SK-N-SH (cell line): ENCODE results near the gene HAND1. TPM values are rescaled to one million over a fixed set of nuclear protein-coding genes. Genes with fewer than 3 reads are reported as not detected.

Experiments
- CTCF ChIA-PET: fragments of 300-600, 350-600 bp; formaldehyde crosslinking; extraction: SDS; loops from one replicate; lab custom pipeline; 2021; lab: Yijun Ruan, JAX
- POLR2A ChIA-PET: fragments of 350-600 bp; sonication (Branson Sonifier 250); formaldehyde crosslinking; extraction: SDS; loops from one replicate; lab custom pipeline; 2020; ENCODE audit warnings: antibody characterized with exemption, inconsistent platforms; lab: Yijun Ruan, JAX
- DNase-seq: peaks from one replicate; pipeline ENCODE4 v3.0.0; 2012
- H2AFZ ChIP-seq: fragments of 200-600 bp; sonication (generic); 2 replicates; pipeline ENCODE4 v1.8.1; 2016; ENCODE audit warnings: antibody characterized with exemption, mild to moderate bottlenecking, low read depth
- H3F3A ChIP-seq: fragments of 200-600 bp; sonication (generic); replicated peaks from 2 replicates; pipeline ENCODE3; 2016; ENCODE audit warnings: antibody characterized with exemption, mild to moderate bottlenecking; ENCODE audit not compliant: insufficient read depth
- H3K27ac ChIP-seq, 2 experiments: fragments of 200-500 bp in 1 of 2; fragments of 200-600 bp in 1 of 2; sonication (Bioruptor generic) in 1 of 2; sonication (generic), shearing (Covaris generic) in 1 of 2; 2 replicates each; pipeline versions ENCODE4 v1.5.1 to v1.6.1; 2014 to 2016; ENCODE audit warnings: low read depth in 2 of 2, inconsistent platforms in 1 of 2, low read length in 1 of 2, mild to moderate bottlenecking in 1 of 2, mixed read lengths in 1 of 2
- H3K27me3 ChIP-seq: fragments of 200-600 bp; sonication (generic), shearing (Covaris generic); 2 replicates; pipeline ENCODE4 v1.6.1; 2016; ENCODE audit warnings: mixed run types; ENCODE audit not compliant: insufficient read depth
- H3K36me3 ChIP-seq, 2 experiments: fragments of 200-500 bp in 1 of 2; fragments of 200-600 bp in 1 of 2; sonication (Bioruptor generic) in 1 of 2; sonication (generic) in 1 of 2; replicated peaks in 1 of 2; 2 replicates each; pipeline versions ENCODE3 to v1.5.1; 2014 to 2016; ENCODE audit warnings: low read length in 1 of 2, mild to moderate bottlenecking in 1 of 2; ENCODE audit not compliant: insufficient read depth in 2 of 2, control insufficient read depth in 1 of 2
- H3K4me1 ChIP-seq, 2 experiments: fragments of 200-500 bp in 1 of 2; fragments of 200-600 bp in 1 of 2; sonication (Bioruptor generic) in 1 of 2; sonication (generic), shearing (Covaris generic) in 1 of 2; 2 replicates each; pipeline versions ENCODE4 v1.5.1 to v1.6.1; 2014 to 2016; ENCODE audit warnings: low read depth in 1 of 2, low read length in 1 of 2, mixed run types in 1 of 2; ENCODE audit not compliant: insufficient read depth in 2 of 2, control insufficient read depth in 1 of 2
- H3K4me2 ChIP-seq: fragments of 200-600 bp; sonication (generic), shearing (Covaris generic); 2 replicates; pipeline ENCODE4 v1.6.1; 2017; ENCODE audit warnings: mixed run types
- H3K4me3 ChIP-seq, 2 experiments: fragments of 200-500 bp in 1 of 2; fragments of 200-600 bp in 1 of 2; sonication (Bioruptor generic) in 1 of 2; sonication (generic), shearing (Covaris generic) in 1 of 2; 2 replicates each; pipeline versions ENCODE4 v1.5.1 to v1.8.1; 2014 to 2016; ENCODE audit warnings: low read depth in 2 of 2, inconsistent platforms in 1 of 2, low read length in 1 of 2, mild to moderate bottlenecking in 1 of 2, mixed read lengths in 1 of 2, moderate library complexity in 1 of 2
- H3K79me2 ChIP-seq: fragments of 200-600 bp; sonication (generic); 2 replicates; pipeline ENCODE4 v1.8.1; 2017; ENCODE audit warnings: mild to moderate bottlenecking; ENCODE audit not compliant: insufficient read depth
- H3K9ac ChIP-seq: fragments of 200-600 bp; sonication (generic); 2 replicates; pipeline ENCODE4 v1.6.1; 2017; ENCODE audit warnings: mixed run types
- H3K9me2 ChIP-seq: fragments of 200-600 bp; sonication (generic); 2 replicates; pipeline ENCODE4 v1.6.1; 2017; ENCODE audit warnings: mixed run types
- H3K9me3 ChIP-seq: fragments of 200-600 bp; sonication (generic); 2 replicates; pipeline ENCODE4 v1.6.1; 2017; ENCODE audit warnings: mixed run types, mild to moderate bottlenecking, moderate library complexity
- H4K20me1 ChIP-seq: fragments of 200-600 bp; sonication (generic); 2 replicates; pipeline ENCODE4 v1.6.1; 2017; ENCODE audit warnings: mild to moderate bottlenecking, mixed run types; ENCODE audit not compliant: insufficient read depth
- ELF1 ChIP-seq: IDR thresholded peaks from 2 replicates; pipeline ENCODE4 v1.4.0; 2012
- EZH2phosphoT487 ChIP-seq: fragments of 200-600 bp; sonication (generic); IDR thresholded peaks from 2 replicates; pipeline ENCODE4 v1.6.1; 2017; ENCODE audit warnings: low read depth, mixed run types, mild to moderate bottlenecking, antibody characterized with exemption, moderate library complexity, borderline replicate concordance
- FOXM1 ChIP-seq: IDR thresholded peaks from 2 replicates; pipeline ENCODE4 v1.4.0; 2012; ENCODE audit warnings: low read depth, mild to moderate bottlenecking
- GATA2 ChIP-seq: sonication (generic); formaldehyde crosslinking; IDR thresholded peaks from 2 replicates; pipeline ENCODE4 v1.5.0; 2020; ENCODE audit warnings: mild to moderate bottlenecking, missing genetic modification reagents
- MXI1 ChIP-seq: IDR thresholded peaks from 2 replicates; pipeline ENCODE4 v1.6.1; 2012; ENCODE audit warnings: mild to moderate bottlenecking, low read depth, low read length, improper control_type of control experiment
- NFIC ChIP-seq: IDR thresholded peaks from 2 replicates; pipeline ENCODE4 v1.4.0; 2012; ENCODE audit warnings: borderline replicate concordance
- RCOR1 ChIP-seq: fragments of 150-350 bp; IDR thresholded peaks from 2 replicates; pipeline ENCODE4 v1.6.1; 2017; ENCODE audit warnings: antibody characterized with exemption, low read length
- RFX5 ChIP-seq: IDR thresholded peaks from 2 replicates; pipeline ENCODE4 v1.6.1; 2012; ENCODE audit warnings: mild to moderate bottlenecking, improper control_type of control experiment, low read length
- RXRA ChIP-seq: IDR thresholded peaks from 2 replicates; pipeline ENCODE4 v1.4.0; 2012; ENCODE audit warnings: low read depth, mild to moderate bottlenecking, borderline replicate concordance
- SMC3 ChIP-seq: IDR thresholded peaks from 2 replicates; pipeline ENCODE4 v1.6.1; 2012; ENCODE audit warnings: low read depth, low read length, improper control_type of control experiment
- TCF12 ChIP-seq: IDR thresholded peaks from 2 replicates; pipeline ENCODE4 v1.4.0; 2012
- TEAD4 ChIP-seq: IDR thresholded peaks from 2 replicates; pipeline ENCODE4 v1.4.0; 2012; ENCODE audit warnings: mild to moderate bottlenecking, borderline replicate concordance; ENCODE audit not compliant: insufficient read depth
- WGBS: methylation state at CpG from one replicate; pipeline ENCODE4 v1.1.6; 2017; ENCODE audit warnings: low lambda C conversion rate; 5-methylcytosine and 5-hydroxymethylcytosine counted together
- polyA plus RNA-seq, 3 experiments: library from polyadenylated mRNA; depleted of rRNA; stranded (reverse); fragments of >200 nt; gene quantifications; 2 replicates each; pipeline ENCODE4 v1.2.3, GENCODE V29; 2012
- TF ChIP-seq, protein P1 (sequence below): IDR thresholded peaks from 2 replicates; pipeline ENCODE4 v1.4.0; 2012; ENCODE audit warnings: low read depth, borderline replicate concordance
- TF ChIP-seq, protein P2 (sequence below): IDR thresholded peaks from 2 replicates; pipeline ENCODE4; 2012
- TF ChIP-seq, protein P3 (sequence below): IDR thresholded peaks from 2 replicates; pipeline ENCODE4 v1.4.0; 2012; ENCODE audit warnings: low read depth
- TF ChIP-seq, protein P4 (sequence below): fragments of 150-350 bp; IDR thresholded peaks from 2 replicates; pipeline ENCODE4 v1.6.1; 2016; ENCODE audit warnings: mild to moderate bottlenecking, low read depth, low read length

Gene HAND1
- polyA plus RNA-seq, 1 of the 3 experiments (the other 2 are of a cell fraction): 1.1 TPM

DNA sequence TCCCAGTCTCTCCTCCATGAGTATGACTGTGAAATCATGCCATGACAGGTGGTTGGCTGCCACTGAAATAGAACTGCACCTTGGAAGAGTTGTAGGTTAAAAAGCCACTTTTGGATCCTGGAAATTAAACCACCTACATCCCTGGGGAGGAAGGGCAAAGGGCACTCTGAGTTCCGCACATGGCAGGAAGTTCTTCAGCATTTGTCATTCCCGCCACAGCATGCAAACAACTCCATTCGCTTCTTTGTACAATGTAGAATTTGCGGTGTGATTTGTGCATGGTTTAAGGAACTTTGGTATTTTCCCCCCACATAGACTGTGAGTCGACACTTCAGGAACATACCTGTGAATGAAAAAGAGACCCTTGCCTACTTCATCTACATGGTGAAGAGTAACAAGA lies 22.4 kb downstream of the HAND1 start (continued):
- TF ChIP-seq NFIC: no peak
- TF ChIP-seq FOXM1: no peak
- no peak for TF ChIP-seq EZH2phosphoT487
- no peak for TF ChIP-seq ELF1
- no peak for TF ChIP-seq GATA2 (CRISPR knock-in tag)
- TF ChIP-seq, protein P1, sequence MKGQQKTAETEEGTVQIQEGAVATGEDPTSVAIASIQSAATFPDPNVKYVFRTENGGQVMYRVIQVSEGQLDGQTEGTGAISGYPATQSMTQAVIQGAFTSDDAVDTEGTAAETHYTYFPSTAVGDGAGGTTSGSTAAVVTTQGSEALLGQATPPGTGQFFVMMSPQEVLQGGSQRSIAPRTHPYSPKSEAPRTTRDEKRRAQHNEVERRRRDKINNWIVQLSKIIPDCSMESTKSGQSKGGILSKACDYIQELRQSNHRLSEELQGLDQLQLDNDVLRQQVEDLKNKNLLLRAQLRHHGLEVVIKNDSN: no peak
- no peak for TF ChIP-seq TCF12
- no peak for TF ChIP-seq RFX5
- TF ChIP-seq TEAD4: no peak

DNA sequence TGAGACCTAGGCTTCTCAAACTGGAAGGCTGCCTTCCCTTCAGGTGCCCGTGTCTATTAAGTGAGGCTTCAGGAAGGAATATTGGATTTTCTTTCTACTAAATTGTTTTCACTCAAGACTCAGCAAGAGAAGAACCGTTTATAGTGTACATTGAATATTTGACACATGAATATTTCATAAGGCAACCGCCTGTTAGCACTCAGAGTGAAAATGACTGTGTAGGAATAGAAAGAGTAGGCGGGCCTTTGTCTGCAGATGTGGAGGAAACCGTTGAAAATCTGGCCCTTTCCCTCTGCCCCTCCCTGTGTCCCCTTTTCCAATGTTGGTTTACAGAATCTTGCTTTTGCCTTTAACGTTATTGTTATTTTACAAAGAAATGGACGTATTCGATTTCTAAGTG lies 26.1 kb downstream of the HAND1 start:
- Histone ChIP-seq H3K4me3 (no peak overlapping the region), H3K4me2 (no peak overlapping the region), H3K27me3 (no peaks in the 10 kb centered on the region), H3K79me2 (peaks cover 47% of the 10 kb centered on the region), H4K20me1 (peaks cover 30% of the 10 kb centered on the region), H3K4me1 (peaks cover 0 to 10% of the 10 kb centered on the region in 2 experiments; a peak in 3 of 4 replicates), H3K9me2 (no peaks in the 10 kb centered on the region), H3K27ac (no peak overlapping the region), H3K9me3 (no peaks in the 10 kb centered on the region), H2AFZ (no peak overlapping the region), H3F3A (no peaks in the 10 kb centered on the region), H3K9ac (no peak overlapping the region), H3K36me3 (peaks cover 41 to 59% of the 10 kb centered on the region in 2 experiments)
- ChIA-PET CTCF (interaction anchor here (1.4 to 2.5 kb wide), 3 partner anchors 10 to 30 kb away, joined by 3 to 17 read pairs (median 8); no protein-coding TSS in a partner anchor), POLR2A (no interaction called here)
- no peak for DNase-seq
- WGBS: 94% methylated on average over 8 of the region's 8 CpGs
- TF ChIP-seq SMC3 (no peak), NFIC (no peak), RXRA (no peak), GATA2 (CRISPR knock-in tag) (no peak), TCF12 (no peak), MXI1 (no peak), ELF1 (no peak), FOXM1 (no peak), EZH2phosphoT487 (no peak), RCOR1 (no peak)
- TF ChIP-seq, protein P2, sequence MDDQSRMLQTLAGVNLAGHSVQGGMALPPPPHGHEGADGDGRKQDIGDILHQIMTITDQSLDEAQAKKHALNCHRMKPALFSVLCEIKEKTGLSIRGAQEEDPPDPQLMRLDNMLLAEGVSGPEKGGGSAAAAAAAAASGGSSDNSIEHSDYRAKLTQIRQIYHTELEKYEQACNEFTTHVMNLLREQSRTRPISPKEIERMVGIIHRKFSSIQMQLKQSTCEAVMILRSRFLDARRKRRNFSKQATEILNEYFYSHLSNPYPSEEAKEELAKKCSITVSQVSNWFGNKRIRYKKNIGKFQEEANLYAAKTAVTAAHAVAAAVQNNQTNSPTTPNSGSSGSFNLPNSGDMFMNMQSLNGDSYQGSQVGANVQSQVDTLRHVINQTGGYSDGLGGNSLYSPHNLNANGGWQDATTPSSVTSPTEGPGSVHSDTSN: no peak
- TF ChIP-seq, protein P3, sequence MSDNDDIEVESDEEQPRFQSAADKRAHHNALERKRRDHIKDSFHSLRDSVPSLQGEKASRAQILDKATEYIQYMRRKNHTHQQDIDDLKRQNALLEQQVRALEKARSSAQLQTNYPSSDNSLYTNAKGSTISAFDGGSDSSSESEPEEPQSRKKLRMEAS: no peak
- TF ChIP-seq, protein P4, sequence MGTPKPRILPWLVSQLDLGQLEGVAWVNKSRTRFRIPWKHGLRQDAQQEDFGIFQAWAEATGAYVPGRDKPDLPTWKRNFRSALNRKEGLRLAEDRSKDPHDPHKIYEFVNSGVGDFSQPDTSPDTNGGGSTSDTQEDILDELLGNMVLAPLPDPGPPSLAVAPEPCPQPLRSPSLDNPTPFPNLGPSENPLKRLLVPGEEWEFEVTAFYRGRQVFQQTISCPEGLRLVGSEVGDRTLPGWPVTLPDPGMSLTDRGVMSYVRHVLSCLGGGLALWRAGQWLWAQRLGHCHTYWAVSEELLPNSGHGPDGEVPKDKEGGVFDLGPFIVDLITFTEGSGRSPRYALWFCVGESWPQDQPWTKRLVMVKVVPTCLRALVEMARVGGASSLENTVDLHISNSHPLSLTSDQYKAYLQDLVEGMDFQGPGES: no peak
